Activated CD4-positive, alpha-beta T cell treated with anti-CD3 and anti-CD28 coated beads, Interleukin-2, amount 10 ng/mL, durations not matched to agents 24 days and 14 days (primary cell): ENCODE results near the gene SIGMAR1. TPM values are rescaled to one million over a fixed set of nuclear protein-coding genes. Genes with fewer than 3 reads are reported as not detected.
A peak's percentile ranks its signal among the peaks of the same experiment; 100 is the strongest.

Experiments
- DNase-seq: peaks from one replicate; pipeline ENCODE4 v3.0.0; 2022
- H3K27ac Mint-ChIP-seq: one replicate; pipeline ENCODE4 v1.8.0; 2022; ENCODE audit warnings: mild to moderate bottlenecking, mixed read lengths
- H3K27me3 Mint-ChIP-seq: one replicate; pipeline ENCODE4 v1.8.0; 2022; ENCODE audit warnings: mixed read lengths
- H3K36me3 Mint-ChIP-seq: one replicate; pipeline ENCODE4 v1.8.0; 2022; ENCODE audit warnings: low read depth, mild to moderate bottlenecking, mixed read lengths
- H3K4me1 Mint-ChIP-seq: one replicate; pipeline ENCODE4 v1.8.0; 2021; ENCODE audit warnings: mixed read lengths
- H3K4me3 Mint-ChIP-seq: one replicate; pipeline ENCODE4 v1.8.0; 2022; ENCODE audit warnings: mild to moderate bottlenecking, moderate library complexity, mixed read lengths
- H3K9me3 Mint-ChIP-seq: one replicate; pipeline ENCODE4 v1.8.0; 2021; ENCODE audit warnings: mixed read lengths
- intact Hi-C: fragments of 100-400 bp; cut with micrococcal nuclease; formaldehyde crosslinking; loops from one replicate; pipeline ENCODE4 v1.15.1; 2023
- total RNA-seq: library from RNA; stranded (reverse); gene quantifications from 2 replicates; pipeline ENCODE4 v1.2.3, GENCODE V29; 2022

SIGMAR1 gene
- total RNA-seq, 1 donor from 2014 or later, result 128 TPM

DNA sequence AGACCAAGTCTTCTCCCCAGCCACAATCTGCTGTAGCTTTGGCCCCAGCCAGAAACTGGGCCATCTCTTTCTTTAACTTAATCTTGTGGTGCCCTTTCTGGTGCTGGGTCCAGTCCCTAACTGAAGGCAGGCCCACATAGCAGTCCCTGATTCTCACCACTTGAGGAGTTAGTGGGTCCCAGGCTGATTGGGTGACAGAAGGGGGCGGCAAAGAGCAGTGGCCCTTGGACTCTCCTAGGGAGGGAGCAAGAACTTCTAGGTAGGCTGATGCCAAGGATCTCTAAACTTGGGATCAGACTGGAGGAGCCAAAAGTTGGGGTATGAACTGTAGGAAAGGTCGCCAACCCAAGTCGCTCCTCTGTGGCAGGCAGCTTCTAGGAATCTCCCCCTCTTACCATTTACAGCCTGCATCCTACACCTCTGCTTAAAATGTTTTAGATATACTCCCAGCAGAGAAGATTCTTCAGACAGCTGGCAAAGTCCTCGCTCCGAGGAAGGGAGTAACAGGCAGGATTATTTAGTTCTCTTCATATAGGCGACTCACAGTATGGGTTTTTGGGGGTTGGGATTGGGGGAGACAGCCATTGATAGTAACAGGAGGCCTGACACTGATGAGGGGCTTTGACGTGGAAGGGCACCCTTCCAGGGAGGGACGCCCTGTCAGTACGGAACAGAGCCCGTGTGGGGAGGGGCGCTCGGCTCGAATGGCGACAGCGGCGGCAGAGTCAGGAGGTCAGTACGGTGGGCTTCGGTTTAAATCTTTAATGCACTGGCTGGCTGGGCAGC lies 26.9 kb upstream of the SIGMAR1 start:
- Mint-ChIP-seq H3K4me3 (peak overlapping the region; percentile 91), H3K36me3 (peaks cover 25% of the 10 kb centered on the region), H3K9me3 (no peaks in the 10 kb centered on the region), H3K27ac (peak overlapping the region; percentile 85), H3K4me1 (peaks cover 47% of the 10 kb centered on the region), H3K27me3 (no peaks in the 10 kb centered on the region)
- intact Hi-C loops, result loop anchor here (1.0 to 2.0 kb wide), 4 partner anchors 18 to 52 kb away; partner anchors contain the start of genes GALT, RPP25L and SIGMAR1
- DNase-seq, result peak; percentile 92

DNA sequence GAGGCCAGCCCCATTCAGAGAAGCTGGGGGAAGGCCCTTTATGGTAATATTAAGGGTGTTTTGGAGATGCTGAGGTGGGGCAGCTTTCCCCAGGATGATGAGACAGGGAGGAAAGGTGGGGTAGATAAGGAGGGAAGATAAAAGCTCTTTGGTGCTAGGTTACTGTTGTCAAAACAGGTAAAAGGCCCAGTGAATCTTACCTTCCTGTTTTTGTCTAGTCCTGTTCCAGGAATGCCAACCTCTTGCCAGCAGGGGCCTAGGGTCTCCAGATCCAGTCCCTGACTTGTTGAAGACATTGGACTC lies 25.7 kb upstream of the SIGMAR1 start:
- H3K4me1 Mint-ChIP-seq, result peaks cover 47% of the 10 kb centered on the region
- peak; percentile 76 for DNase-seq
- peak overlapping the region; percentile 61 for H3K4me3 Mint-ChIP-seq
- peak overlapping the region; percentile 88 for H3K27ac Mint-ChIP-seq
- peaks cover 22% of the 10 kb centered on the region for H3K36me3 Mint-ChIP-seq
- intact Hi-C loops, result no loop called here
- H3K27me3 Mint-ChIP-seq, result no peaks in the 10 kb centered on the region
- no peaks in the 10 kb centered on the region for H3K9me3 Mint-ChIP-seq

DNA sequence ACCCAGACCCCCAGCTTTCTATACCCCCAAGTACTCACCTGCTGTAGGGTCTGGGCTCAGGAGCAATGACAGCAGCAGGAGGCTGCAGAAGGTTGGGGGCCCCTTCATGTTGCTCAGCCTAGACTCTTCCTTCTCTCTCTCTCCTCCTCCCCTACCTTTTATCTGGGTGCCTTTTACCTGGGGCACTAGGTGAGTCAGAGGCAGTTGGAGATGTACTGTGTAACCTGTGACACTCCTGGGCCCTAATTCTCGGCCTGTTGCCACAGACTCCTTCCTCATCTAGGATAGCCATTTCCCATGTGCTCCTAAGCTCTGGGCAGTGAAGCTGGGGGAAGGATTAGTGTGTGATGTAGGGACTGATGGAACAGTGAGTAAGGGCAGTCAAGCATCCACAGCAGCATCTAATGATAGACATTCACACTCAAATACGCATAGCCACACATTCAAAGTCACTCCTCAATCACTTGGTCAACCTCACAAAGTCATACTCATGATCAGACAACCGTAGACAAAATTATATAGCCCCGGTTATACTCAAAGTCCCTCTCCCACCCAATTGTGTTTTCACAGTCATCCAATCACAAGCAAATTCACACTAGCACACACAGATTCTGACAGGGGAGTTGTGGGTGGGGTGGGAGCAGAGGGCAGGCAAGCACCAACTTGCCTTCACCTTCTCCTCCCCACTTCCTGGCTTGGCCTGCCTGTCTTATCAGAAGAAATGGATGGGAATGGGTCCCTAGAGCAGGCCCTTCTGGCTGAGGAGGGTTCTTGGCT lies 25.1 kb upstream of the SIGMAR1 start, which contains the start of gene CCL27:
CCL27 (minus strand) TSS at position 132 of the 777 bp plus-strand sequence; CDS start at position 108, 24 bp downstream.
- Mint-ChIP-seq H3K4me1 (peaks cover 47% of the 10 kb centered on the region), H3K4me3 (peak within 1 kb of the TSS; percentile 61), H3K36me3 (peaks cover 19% of the 10 kb centered on the region), H3K27me3 (no peaks in the 10 kb centered on the region), H3K9me3 (no peaks in the 10 kb centered on the region), H3K27ac (peak within 1 kb of the TSS; percentile 88)
- intact Hi-C loops, result no loop called here
- no peak for DNase-seq

DNA sequence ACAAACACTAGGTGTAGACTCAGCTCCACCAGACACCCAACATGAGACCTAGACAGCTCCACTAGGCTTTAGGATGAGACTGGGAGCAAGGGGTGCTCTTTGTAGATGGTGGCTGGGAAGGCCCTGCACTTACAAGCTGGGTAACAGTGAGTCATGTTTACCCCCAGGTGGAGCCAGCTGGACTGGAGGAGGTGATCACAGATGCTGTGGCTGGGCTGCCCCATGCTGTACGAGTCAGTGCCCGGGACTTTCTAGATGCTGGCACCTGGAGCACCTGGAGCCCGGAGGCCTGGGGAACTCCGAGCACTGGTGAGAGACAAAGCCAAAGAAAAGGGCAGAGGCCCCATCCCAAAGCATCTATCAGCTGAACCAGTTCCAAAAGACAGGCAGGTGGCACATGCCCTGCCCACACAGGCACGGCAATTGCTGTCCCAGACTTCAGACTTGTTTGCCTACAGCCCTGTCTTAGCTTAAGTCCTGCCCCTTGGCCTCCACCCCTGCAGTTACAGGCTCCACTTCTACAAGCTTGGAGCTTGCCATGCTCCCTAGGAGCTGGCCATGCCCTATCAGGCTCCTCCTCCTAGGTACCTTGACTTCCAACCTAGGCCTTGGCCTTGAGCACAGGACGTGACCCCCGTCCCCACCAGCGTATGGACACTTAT lies 22.1 kb upstream of the SIGMAR1 start:
- H3K9me3 Mint-ChIP-seq, result no peaks in the 10 kb centered on the region
- H3K27ac Mint-ChIP-seq, result no peak overlapping the region
- intact Hi-C loops, result no loop called here

DNA sequence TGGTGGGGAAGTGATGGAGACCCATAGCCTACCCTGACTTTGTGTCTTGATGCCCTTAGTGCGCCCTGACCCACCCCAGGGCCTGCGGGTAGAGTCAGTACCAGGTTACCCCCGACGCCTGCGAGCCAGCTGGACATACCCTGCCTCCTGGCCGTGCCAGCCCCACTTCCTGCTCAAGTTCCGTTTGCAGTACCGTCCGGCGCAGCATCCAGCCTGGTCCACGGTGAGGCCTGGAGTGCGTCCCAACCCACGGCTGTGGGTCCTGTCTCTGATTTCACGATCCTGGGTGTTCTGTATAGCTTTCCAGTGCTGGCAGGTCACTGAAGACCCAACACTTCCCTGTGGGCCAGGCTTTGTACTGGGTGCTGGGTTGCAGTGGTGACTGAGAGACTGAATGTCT lies 20.9 kb upstream of the SIGMAR1 start:
- peaks cover 13% of the 10 kb centered on the region for H3K36me3 Mint-ChIP-seq

More for the DNA sequence above, 22.1 kb upstream of the SIGMAR1 start:
- H3K4me3 Mint-ChIP-seq, result no peak overlapping the region
- H3K36me3 Mint-ChIP-seq, result peaks cover 16% of the 10 kb centered on the region
- peak; percentile 54 for DNase-seq
- peaks cover 34% of the 10 kb centered on the region for H3K4me1 Mint-ChIP-seq
- no peaks in the 10 kb centered on the region for H3K27me3 Mint-ChIP-seq

DNA sequence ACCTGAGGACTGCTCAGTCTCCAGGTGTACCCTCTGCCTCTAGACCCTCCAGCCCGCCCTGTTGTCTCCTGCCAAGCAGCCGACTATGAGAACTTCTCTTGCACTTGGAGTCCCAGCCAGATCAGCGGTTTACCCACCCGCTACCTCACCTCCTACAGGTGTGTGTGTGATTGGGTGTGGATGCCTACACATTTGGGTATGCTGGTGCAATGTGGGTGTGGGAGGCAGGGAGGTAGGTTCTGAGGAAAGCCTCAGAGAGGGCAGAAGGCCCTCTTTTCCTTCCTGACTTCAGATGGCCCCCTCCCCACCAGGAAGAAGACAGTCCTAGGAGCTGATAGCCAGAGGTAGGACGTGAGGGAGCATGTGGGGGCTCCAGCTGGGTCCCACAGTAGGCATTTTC lies 19.4 kb upstream of the SIGMAR1 start:
- Mint-ChIP-seq H3K4me1 (peaks cover 20% of the 10 kb centered on the region), H3K36me3 (peaks cover 13% of the 10 kb centered on the region), H3K9me3 (no peaks in the 10 kb centered on the region), H3K27me3 (no peaks in the 10 kb centered on the region), H3K27ac (no peak overlapping the region), H3K4me3 (no peak overlapping the region)
- intact Hi-C loops, result no loop called here
- DNase-seq, result peak; percentile 52

More for the DNA sequence above, 20.9 kb upstream of the SIGMAR1 start:
- intact Hi-C loops, result no loop called here
- Mint-ChIP-seq H3K27me3 (no peaks in the 10 kb centered on the region), H3K9me3 (no peaks in the 10 kb centered on the region), H3K27ac (no peak overlapping the region), H3K4me1 (peaks cover 22% of the 10 kb centered on the region), H3K4me3 (no peak overlapping the region)
- no peak for DNase-seq

DNA sequence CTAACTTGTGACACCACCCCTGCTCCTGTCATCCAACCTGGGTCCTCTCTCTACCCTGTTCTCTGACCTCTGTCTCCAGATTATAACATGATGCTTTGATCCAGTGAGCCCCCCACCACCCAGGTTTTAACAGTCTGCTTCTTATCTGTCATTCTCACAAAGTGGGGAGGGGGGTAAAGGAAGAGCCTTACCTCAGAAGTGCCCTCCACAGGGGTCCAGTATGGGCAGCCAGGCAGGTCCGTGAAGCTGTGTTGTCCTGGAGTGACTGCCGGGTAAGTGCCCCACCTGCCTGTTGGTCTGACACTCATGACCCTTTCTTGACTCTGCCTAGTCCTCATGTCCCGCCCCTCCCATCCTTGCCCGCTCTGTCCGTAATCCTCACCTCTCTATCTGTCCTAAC lies 17.8 kb upstream of the SIGMAR1 start:
- Mint-ChIP-seq H3K27ac (no peak overlapping the region), H3K36me3 (peaks cover 10% of the 10 kb centered on the region), H3K27me3 (no peaks in the 10 kb centered on the region), H3K4me1 (peaks cover 15% of the 10 kb centered on the region), H3K4me3 (no peak overlapping the region), H3K9me3 (no peaks in the 10 kb centered on the region)
- no peak for DNase-seq
- intact Hi-C loops, result no loop called here

DNA sequence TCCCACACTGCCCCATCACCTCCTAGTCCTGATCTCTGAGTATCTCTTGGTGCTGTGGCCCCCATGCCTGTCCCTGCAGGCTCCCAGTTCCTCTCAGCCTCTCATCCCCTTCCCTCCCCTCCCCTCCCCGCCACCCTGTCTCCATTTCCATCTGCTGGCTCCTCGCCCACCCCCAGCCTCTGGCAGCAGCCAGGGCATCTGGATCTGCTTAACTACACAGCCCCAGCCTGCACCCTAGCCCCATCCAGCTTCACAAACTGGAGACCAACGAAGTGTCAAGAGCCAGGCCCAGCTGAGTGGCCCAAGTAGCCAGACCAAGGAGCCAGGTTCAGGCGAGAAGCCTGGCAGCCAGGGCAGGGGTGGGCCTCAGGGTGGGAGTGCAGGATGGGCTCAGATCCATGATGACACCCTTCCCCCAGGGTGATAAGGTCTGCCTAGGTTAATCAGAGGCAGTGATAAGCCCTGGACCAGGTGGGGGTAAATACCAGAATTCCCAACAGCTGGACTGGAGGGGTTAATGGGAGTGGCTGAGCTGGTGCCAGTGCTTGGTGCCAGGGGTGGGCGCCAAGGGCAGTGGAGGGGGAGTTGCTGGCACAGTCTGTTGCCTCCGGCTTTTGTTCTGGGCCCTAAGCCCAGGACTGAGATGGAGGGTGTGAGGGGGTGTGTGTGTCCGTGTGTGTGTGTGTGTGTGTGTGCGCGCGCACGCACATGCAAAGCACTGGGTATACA lies 16.9 kb upstream of the SIGMAR1 start:
- no peak for DNase-seq
- intact Hi-C loops, result no loop called here
- no peak overlapping the region for H3K4me3 Mint-ChIP-seq
- peaks cover 15% of the 10 kb centered on the region for H3K4me1 Mint-ChIP-seq
- H3K27me3 Mint-ChIP-seq, result no peaks in the 10 kb centered on the region
- no peaks in the 10 kb centered on the region for H3K9me3 Mint-ChIP-seq
- no peak overlapping the region for H3K27ac Mint-ChIP-seq
- H3K36me3 Mint-ChIP-seq, result peaks cover 12% of the 10 kb centered on the region

DNA sequence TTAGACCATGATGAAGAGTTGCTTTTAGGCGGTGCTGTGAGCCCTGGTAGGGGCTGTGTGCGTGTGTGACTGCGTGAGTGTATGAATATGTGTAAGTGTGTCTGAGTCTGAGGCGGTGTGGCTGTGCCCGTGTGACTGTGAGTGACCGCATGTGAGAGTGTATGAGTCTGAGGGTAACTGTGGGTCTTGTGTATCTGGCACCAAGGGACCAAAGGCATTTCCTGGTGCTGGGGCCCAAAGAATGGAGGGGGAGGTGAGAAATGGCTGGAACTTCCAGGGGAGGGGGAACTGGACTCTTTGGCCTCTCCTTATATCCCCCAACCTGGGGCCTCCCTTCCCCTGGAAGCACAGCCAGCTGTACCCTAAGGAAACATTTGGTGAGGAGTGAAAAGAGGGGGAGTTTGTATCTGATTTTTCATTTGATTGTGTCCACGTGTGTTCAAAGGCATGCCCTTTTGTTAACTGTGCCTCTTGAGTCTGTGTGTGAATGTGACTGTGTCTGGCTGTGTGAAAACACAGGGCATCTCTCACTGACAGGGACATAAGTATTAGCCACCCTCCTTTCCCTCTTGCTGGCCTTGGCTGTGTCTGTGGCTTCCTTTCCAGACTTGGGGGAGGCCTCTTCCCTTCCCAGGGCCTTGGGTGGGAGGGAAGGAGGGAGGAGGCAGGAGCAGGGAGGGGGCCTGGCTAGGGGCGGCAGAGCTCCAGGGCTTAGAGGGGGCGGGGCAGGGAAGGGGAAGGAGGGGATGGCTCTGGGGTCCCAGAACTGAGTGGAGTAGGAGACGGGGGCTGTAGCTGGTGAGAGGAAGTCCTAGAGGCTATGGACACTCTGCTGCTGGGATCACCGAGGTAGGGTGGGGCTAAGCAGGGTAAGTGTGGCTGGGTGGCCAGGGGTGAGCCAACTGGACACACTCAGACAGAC lies 15.8 kb upstream of the SIGMAR1 start:
- H3K9me3 Mint-ChIP-seq, result no peaks in the 10 kb centered on the region
- H3K36me3 Mint-ChIP-seq, result peaks cover 22% of the 10 kb centered on the region
- no peaks in the 10 kb centered on the region for H3K27me3 Mint-ChIP-seq
- H3K4me3 Mint-ChIP-seq, result no peak overlapping the region
- peaks cover 21% of the 10 kb centered on the region for H3K4me1 Mint-ChIP-seq
- no peak for DNase-seq
- peak overlapping the region; percentile 3 for H3K27ac Mint-ChIP-seq
- intact Hi-C loops, result no loop called here

DNA sequence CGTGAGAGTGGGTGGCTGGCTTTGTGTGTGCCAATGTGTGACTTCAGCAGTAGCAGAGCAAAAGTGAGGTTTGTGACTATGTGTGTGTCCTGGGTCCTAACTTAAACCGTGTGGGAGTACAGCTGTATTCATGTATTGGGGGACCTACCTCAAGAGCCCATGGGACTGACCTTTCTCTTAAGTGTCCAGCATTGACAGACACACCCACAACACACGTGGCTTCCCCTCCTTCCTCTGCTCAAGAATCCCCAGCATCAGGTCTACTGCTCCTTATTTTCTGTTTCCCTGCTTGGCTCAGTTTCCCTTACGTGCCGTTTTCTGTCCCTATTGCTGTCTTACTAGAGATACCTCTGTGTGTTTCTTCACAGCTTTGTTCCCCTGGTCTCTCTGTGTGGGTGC lies 15.0 kb upstream of the SIGMAR1 start:
- Mint-ChIP-seq H3K27me3 (no peaks in the 10 kb centered on the region), H3K36me3 (peaks cover 29% of the 10 kb centered on the region), H3K9me3 (no peaks in the 10 kb centered on the region), H3K4me3 (peak overlapping the region; percentile 3), H3K4me1 (peaks cover 30% of the 10 kb centered on the region), H3K27ac (peak overlapping the region; percentile 70)
- intact Hi-C loops, result no loop called here
- DNase-seq, result no peak

DNA sequence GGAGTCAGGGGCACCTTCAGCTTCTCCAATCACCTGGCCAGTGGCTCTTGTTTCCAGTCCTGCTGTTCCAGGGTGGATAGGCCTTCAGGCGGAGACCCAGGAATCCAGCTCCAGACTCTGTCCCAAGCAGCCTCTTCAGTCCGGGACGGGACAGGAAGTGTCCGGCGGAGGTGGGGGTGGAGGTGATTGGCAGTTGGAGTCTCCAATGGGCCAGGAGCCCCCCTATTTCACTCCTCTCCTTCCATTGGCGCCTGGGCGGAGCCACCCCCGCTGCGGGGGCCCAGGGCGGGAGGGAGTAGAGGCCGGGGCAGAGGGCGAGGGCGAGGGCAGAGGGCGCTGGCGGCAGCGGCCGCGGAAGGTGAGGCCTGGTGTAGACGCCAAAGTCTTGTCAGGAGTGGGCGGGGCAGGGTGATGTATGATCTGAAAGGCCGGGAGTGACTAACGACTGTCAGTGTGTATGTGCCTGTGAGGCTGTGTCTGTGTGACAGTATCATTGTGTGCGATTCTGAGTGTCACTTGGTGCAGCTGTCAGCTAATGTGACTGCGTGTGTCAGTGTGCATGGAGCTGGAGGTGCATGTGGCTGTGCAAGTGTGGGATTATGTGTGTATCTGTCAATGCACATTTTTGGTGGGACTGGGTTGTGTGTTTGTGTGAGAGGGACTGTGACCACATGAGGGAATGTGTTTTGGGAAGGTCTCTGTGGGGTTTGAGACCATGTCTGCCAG lies 14.5 kb upstream of the SIGMAR1 start, which contains the start of gene IL11RA:
IL11RA (plus strand) TSS at position 310 of the 726 bp plus-strand sequence. CDS start 3,033 bp downstream, outside the sequence.
- intact Hi-C loops, result no loop called here
- Mint-ChIP-seq H3K27me3 (no peaks in the 10 kb centered on the region), H3K9me3 (no peaks in the 10 kb centered on the region), H3K4me1 (peaks cover 34% of the 10 kb centered on the region), H3K27ac (peak within 1 kb of the TSS; percentile 70), H3K36me3 (peaks cover 34% of the 10 kb centered on the region), H3K4me3 (peak within 1 kb of the TSS; percentile 3)
- peak; percentile 69 for DNase-seq

DNA sequence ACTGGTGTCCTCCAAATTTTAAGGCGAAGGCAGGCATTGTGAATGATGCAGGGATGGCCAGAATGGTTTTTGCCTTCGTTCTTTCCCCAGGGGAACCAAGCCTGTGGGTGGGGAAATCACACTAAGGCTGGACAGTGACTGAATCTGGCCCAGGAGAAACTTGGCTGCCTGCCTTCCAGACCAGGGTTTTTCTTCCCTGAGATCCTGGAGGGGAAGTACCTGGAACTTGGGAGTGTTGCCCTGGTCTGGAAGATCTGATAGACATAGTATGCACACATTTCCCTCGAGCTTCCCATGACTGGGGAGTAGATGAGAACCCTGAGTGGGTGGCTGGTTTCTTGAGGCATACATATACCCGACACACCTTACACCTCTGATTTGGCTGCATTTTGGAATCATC lies 13.7 kb upstream of the SIGMAR1 start:
- intact Hi-C loops, result no loop called here
- Mint-ChIP-seq H3K27ac (no peak overlapping the region), H3K4me1 (peaks cover 36% of the 10 kb centered on the region), H3K9me3 (no peaks in the 10 kb centered on the region), H3K27me3 (no peaks in the 10 kb centered on the region), H3K36me3 (peaks cover 34% of the 10 kb centered on the region), H3K4me3 (no peak overlapping the region)
- DNase-seq, result no peak
